K562 (cell line): ENCODE data around the gene RAB25. TPM values are rescaled to one million over a fixed set of nuclear protein-coding genes. Genes with fewer than 3 reads are reported as not detected.

ENCODE experiments used
- ATAC-seq: fragments of 200-7000 bp; cut with Tn5 transposase; 3 replicates; pipeline ENCODE4 v1.9.1; 2020; ENCODE audit warnings: moderate library complexity
- BruUV-seq: library from RNA; stranded (reverse); fragments of 400-500 nt; replicated peaks from 2 replicates; lab custom pipeline; 2021; lab: Mats Ljungman, UMichigan
- CTCF ChIA-PET: fragments of 300-600 bp; formaldehyde crosslinking; extraction: SDS; loops from one replicate; lab custom pipeline; 2021; ENCODE audit warnings: low intra/inter-chr PET ratio; lab: Yijun Ruan, JAX
- POLR2A ChIA-PET: fragments of 300-600, 350-650 bp; sonication (Branson Sonifier 250); formaldehyde crosslinking; extraction: SDS; loops from one replicate; lab custom pipeline; 2021; ENCODE audit warnings: antibody characterized with exemption, inconsistent platforms; lab: Yijun Ruan, JAX
- DNase-seq, 4 experiments: peaks; one replicate each; pipeline versions ENCODE4 v3.0.0 to v3.0.0-alpha.2; 2011 to 2018; ENCODE audit warnings: low spot score in 3 of 4, mixed read lengths in 3 of 4; ENCODE audit errors: extremely low read depth in 1 of 4
- FAIRE-seq: peaks from 2 replicates; lab custom pipeline; 2011; peaks lifted over from hg19 to GRCh38; lab: Jason Lieb, UNC
- H2AFZ ChIP-seq: 2 replicates; pipeline ENCODE4 v1.6.0; 2011; ENCODE audit warnings: low read depth, low read length, control low read depth, inconsistent platforms
- H3K27ac ChIP-seq: fragments of 200-600 bp; 3 replicates; pipeline ENCODE4 v1.8.0; 2011; ENCODE audit warnings: low read depth, mild to moderate bottlenecking, control low read depth, inconsistent platforms, low read length, moderate library complexity, mixed read lengths; ENCODE audit errors: extremely low read depth
- H3K27me3 ChIP-seq, 2 experiments: fragments of 300-600 bp in 1 of 2; 2 replicates in 1 of 2; 3 replicates in 1 of 2; pipeline versions ENCODE4 v1.6.0 to v1.8.0; 2011; ENCODE audit warnings: inconsistent platforms in 2 of 2, low read length in 2 of 2, mild to moderate bottlenecking in 1 of 2, mixed read lengths in 1 of 2, moderate library complexity in 1 of 2; ENCODE audit not compliant: control insufficient read depth in 2 of 2, insufficient read depth in 2 of 2
- H3K36me3 ChIP-seq: fragments of 300-600 bp; 3 replicates; pipeline ENCODE4 v1.8.0; 2011; ENCODE audit warnings: mild to moderate bottlenecking, low read length, inconsistent platforms; ENCODE audit not compliant: control insufficient read depth, insufficient read depth
- H3K4me1 ChIP-seq, 2 experiments: fragments of 200-600 bp in 1 of 2; replicated peaks in 1 of 2; 2 replicates in 1 of 2; 3 replicates in 1 of 2; pipeline versions ENCODE4 v1.5.1 to v1.8.0; 2011; ENCODE audit warnings: inconsistent platforms in 2 of 2, low read length in 2 of 2, mild to moderate bottlenecking in 1 of 2, mixed read lengths in 1 of 2, moderate library complexity in 1 of 2; ENCODE audit not compliant: control insufficient read depth in 2 of 2, insufficient read depth in 2 of 2
- H3K4me2 ChIP-seq: 2 replicates; pipeline ENCODE4 v1.6.1; 2011; ENCODE audit warnings: low read length, control low read depth, inconsistent platforms, mixed read lengths; ENCODE audit not compliant: insufficient read depth
- H3K4me3 ChIP-seq: fragments of 200-600 bp; sonication (generic), shearing (Covaris generic); 2 replicates; pipeline ENCODE4 v1.5.1; 2016; ENCODE audit warnings: control low read depth, inconsistent platforms
- H3K79me2 ChIP-seq: fragments of 200-600 bp; 3 replicates; pipeline ENCODE4 v1.8.0; 2011; ENCODE audit warnings: low read length, inconsistent platforms; ENCODE audit not compliant: control insufficient read depth, insufficient read depth
- H3K9ac ChIP-seq, 2 experiments: 2 replicates each; pipeline versions ENCODE4 v1.6.0 to v1.6.1; 2011; ENCODE audit warnings: low read depth in 2 of 2, low read length in 2 of 2, control low read depth in 1 of 2, inconsistent platforms in 1 of 2, mild to moderate bottlenecking in 1 of 2, mixed read lengths in 1 of 2; ENCODE audit not compliant: insufficient read depth in 1 of 2
- H3K9me1 ChIP-seq: one replicate; pipeline ENCODE4 v1.6.0; 2011; ENCODE audit warnings: inconsistent platforms, mild to moderate bottlenecking, low read length, moderate library complexity; ENCODE audit not compliant: control insufficient read depth, insufficient read depth
- H3K9me3 ChIP-seq: replicated peaks from 2 replicates; pipeline ENCODE4 v1.5.1; 2011; ENCODE audit warnings: low read depth, low read length, inconsistent platforms; ENCODE audit not compliant: control insufficient read depth, insufficient read depth
- H4K20me1 ChIP-seq: replicated peaks from 2 replicates; pipeline ENCODE4 v1.6.1; 2011; ENCODE audit warnings: low read length, inconsistent platforms, mixed read lengths; ENCODE audit not compliant: control insufficient read depth, insufficient read depth
- BHLHE40 ChIP-seq: IDR thresholded peaks from 2 replicates; pipeline ENCODE4 v1.6.1; 2011; ENCODE audit warnings: low read length, improper control_type of control experiment
- CBFA2T3 ChIP-seq: fragments of 450-650 bp; IDR thresholded peaks from 2 replicates; pipeline ENCODE4 v1.6.1; 2017
- EGR1 ChIP-seq: fragments of 450-650 bp; conservative IDR thresholded peaks from 2 replicates; pipeline ENCODE4 v1.6.1; 2017; ENCODE audit warnings: mild to moderate bottlenecking
- EP300 ChIP-seq: IDR thresholded peaks from 2 replicates; pipeline ENCODE4 v1.6.1; 2012; ENCODE audit warnings: low read length, improper control_type of control experiment
- NR2C1 ChIP-seq, 2 experiments: fragments of 450-650 bp; IDR thresholded peaks; 2 replicates each; pipeline ENCODE4 v1.6.1; 2017; ENCODE audit warnings: mild to moderate bottlenecking in 2 of 2, antibody characterized with exemption in 1 of 2, inconsistent platforms in 1 of 2, missing compliant biosample characterization in 1 of 2, missing genetic modification characterization in 1 of 2
- NR2C2 ChIP-seq, 2 experiments: fragments of 200-800 bp in 1 of 2; sonication (Bioruptor generic) in 1 of 2; sonication (generic) in 1 of 2; formaldehyde crosslinking in 1 of 2; IDR thresholded peaks; 2 replicates each; pipeline versions ENCODE4 v1.6.1 to v1.8.0; 2016 to 2022; ENCODE audit warnings: mild to moderate bottlenecking in 1 of 2, missing compliant biosample characterization in 1 of 2, missing genetic modification characterization in 1 of 2, missing genetic modification reagents in 1 of 2
- SP2 ChIP-seq: IDR thresholded peaks from 2 replicates; pipeline ENCODE4 v1.6.1; 2011; ENCODE audit warnings: mild to moderate bottlenecking, low read depth, low read length, moderate library complexity; ENCODE audit not compliant: poor library complexity, severe bottlenecking; ENCODE audit errors: extremely low read depth
- WGBS: fragments of 100-300 bp; shearing (Covaris generic); methylation state at CpG from one replicate; pipeline ENCODE4 v1.1.6; 2016; ENCODE audit warnings: low coverage, mixed read lengths; ENCODE audit not compliant: insufficient coverage; ENCODE audit errors: missing lambda C conversion rate; 5-methylcytosine and 5-hydroxymethylcytosine counted together
- in situ Hi-C: fragments of 300-500 bp; cut with MboI; formaldehyde crosslinking; loops from 4 replicates; pipeline ENCODE4 v1.15.0; 2018; ENCODE audit warnings: inconsistent platforms, mixed read lengths
- intact Hi-C: fragments of 100-400 bp; cut with micrococcal nuclease; formaldehyde crosslinking; loops from 2 replicates; pipeline ENCODE4 v1.14.2; 2022
- polyA plus RNA-seq, 8 experiments: library from polyadenylated mRNA; depleted of rRNA in 4 of 8; stranded (reverse) in 5 of 8; unstranded in 3 of 8; fragments of >200 nt; fragmentation: Nextera tagmentation in 2 of 8; fragmentation: Illumina TruSeq in 1 of 8; extraction: Ambion mirVana in 2 of 8; extraction: Trizol in 1 of 8; gene quantifications; 2 replicates each; pipeline versions ENCODE4 v1.2.1 to v1.2.3, GENCODE V29; 2011 to 2014; ENCODE audit warnings: inconsistent platforms in 1 of 8, missing spikeins in 1 of 8
- total RNA-seq, 7 experiments: library from RNA; depleted of rRNA in 6 of 7; stranded (reverse); fragments of >200 nt in 6 of 7; fragmentation: Illumina TruSeq in 2 of 7; extraction: Trizol in 2 of 7; gene quantifications; 2 replicates each; pipeline versions ENCODE4 v1.2.1 to v1.2.3, GENCODE V29; 2011 to 2021; ENCODE audit warnings: low replicate concordance in 1 of 7
- TF ChIP-seq, protein P1 (sequence below): fragments of 450-650 bp; IDR thresholded peaks from 2 replicates; pipeline ENCODE4 v1.6.1; 2016
- TF ChIP-seq, protein P2 (sequence below): fragments of 200-800 bp; sonication (Bioruptor generic); IDR thresholded peaks from 2 replicates; pipeline ENCODE4 v1.6.1; 2017; ENCODE audit warnings: missing genetic modification characterization, missing compliant biosample characterization

Gene RAB25
- total and polyA plus RNA-seq, 9 of the 15 experiments (the other 6 are each of a cell fraction or from before 2014, with no cell fraction given) = 0.10 to 0.27 (median 0.13) TPM; not detected in 6

DNA sequence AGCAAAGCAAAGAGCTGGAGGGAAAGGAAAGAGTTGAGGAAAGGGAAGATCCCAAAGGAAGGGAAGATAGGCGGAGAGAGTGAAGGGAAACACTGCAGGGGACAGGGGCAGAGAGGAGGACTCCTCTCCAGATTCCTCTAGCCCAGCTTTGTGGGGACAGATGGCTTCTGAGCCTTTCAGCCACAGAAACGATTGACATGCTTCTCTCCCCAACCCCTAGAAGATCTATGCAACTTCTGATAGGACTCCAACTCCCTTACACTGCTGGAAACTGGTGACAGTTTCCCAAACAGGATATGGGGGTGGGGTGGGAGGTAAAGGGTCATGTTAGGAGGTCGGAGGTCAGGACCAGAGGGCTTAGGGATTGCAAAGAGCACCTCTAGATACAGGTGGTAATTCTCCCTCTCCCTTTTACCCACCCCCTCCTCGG is 14.8 kb downstream of the RAB25 start:
- Histone ChIP-seq H3K4me1 (peaks cover 11 to 19% of the 10 kb centered on the region in 2 experiments; a peak in 4 of 5 replicates), H3K27ac (peak overlapping the region; percentile 53; the same call in 2 of the 3 replicates), H3K4me3 (no peak overlapping the region), H3K9me1 (peaks cover 2% of the 10 kb centered on the region), H3K9me3 (no peaks in the 10 kb centered on the region), H3K36me3 (peaks cover 25% of the 10 kb centered on the region; the same call in 1 of the 3 replicates), H3K27me3 (no peaks in the 10 kb centered on the region), H3K79me2 (peaks cover 6% of the 10 kb centered on the region; the same call in 1 of the 3 replicates), H4K20me1 (no peaks in the 10 kb centered on the region), H2AFZ (no peak overlapping the region), H3K4me2 (no peak overlapping the region), H3K9ac (peak overlapping the region in 1 of 2 experiments; percentile 1; a peak in 1 of 4 replicates)
- WGBS = 0% methylated on average over 2 of the region's 4 CpGs
- ChIA-PET POLR2A (interaction anchor here (0.7 to 1.3 kb wide), 2 partner anchors 10 to 39 kb away, joined by 3 to 9 read pairs; partner anchors contain the start of gene LMNA), CTCF (no interaction called here)
- in situ Hi-C loops = no loop called here
- TF ChIP-seq, protein P1, sequence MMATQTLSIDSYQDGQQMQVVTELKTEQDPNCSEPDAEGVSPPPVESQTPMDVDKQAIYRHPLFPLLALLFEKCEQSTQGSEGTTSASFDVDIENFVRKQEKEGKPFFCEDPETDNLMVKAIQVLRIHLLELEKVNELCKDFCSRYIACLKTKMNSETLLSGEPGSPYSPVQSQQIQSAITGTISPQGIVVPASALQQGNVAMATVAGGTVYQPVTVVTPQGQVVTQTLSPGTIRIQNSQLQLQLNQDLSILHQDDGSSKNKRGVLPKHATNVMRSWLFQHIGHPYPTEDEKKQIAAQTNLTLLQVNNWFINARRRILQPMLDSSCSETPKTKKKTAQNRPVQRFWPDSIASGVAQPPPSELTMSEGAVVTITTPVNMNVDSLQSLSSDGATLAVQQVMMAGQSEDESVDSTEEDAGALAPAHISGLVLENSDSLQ = peak; percentile 19; the same call in 1 of the 2 replicates
- TF ChIP-seq BHLHE40 (no peak), NR2C2 (CRISPR knock-in tag; IDR thresholded peaks at IDR 0.05) (no peak), NR2C2 (tag; IDR thresholded peaks at IDR 0.05) (peak; percentile 83), EP300 (peak; percentile 36; the same call in 1 of the 2 replicates), SP2 (no peak), CBFA2T3 (peak; percentile 40; the same call in 1 of the 2 replicates), NR2C1 (IDR thresholded peaks at IDR 0.05) (peak; percentile 82), NR2C1 (tag; IDR thresholded peaks at IDR 0.05) (peak; percentile 93), EGR1 (peak; percentile 48)
- TF ChIP-seq, protein P2, sequence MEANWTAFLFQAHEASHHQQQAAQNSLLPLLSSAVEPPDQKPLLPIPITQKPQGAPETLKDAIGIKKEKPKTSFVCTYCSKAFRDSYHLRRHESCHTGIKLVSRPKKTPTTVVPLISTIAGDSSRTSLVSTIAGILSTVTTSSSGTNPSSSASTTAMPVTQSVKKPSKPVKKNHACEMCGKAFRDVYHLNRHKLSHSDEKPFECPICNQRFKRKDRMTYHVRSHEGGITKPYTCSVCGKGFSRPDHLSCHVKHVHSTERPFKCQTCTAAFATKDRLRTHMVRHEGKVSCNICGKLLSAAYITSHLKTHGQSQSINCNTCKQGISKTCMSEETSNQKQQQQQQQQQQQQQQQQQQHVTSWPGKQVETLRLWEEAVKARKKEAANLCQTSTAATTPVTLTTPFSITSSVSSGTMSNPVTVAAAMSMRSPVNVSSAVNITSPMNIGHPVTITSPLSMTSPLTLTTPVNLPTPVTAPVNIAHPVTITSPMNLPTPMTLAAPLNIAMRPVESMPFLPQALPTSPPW (CRISPR knock-in tag) = peak; percentile 29
- ATAC-seq = peak; percentile 22
- peak; percentile 74 for FAIRE-seq
- DNase-seq = peak in 1 of 4 experiments; percentile 43
- BruUV-seq = no TSS peak
- intact Hi-C loops = no loop called here
